HCT116 (cell line): Measurements from ENCODE around the gene PXMP4.

ENCODE experiments used
- CEBPB ChIP-seq: IDR thresholded peaks from 2 replicates; pipeline ENCODE4 v1.6.1; 2012; ENCODE audit warnings: low read depth
- EZH2phosphoT487 ChIP-seq: fragments of 200-600 bp; IDR thresholded peaks from 2 replicates; pipeline ENCODE4 v1.6.1; 2018; ENCODE audit warnings: antibody characterized with exemption, borderline replicate concordance
- POLR2A ChIP-seq: IDR thresholded peaks from 2 replicates; pipeline ENCODE4 v1.7.0; 2011; ENCODE audit warnings: borderline replicate concordance; ENCODE audit not compliant: insufficient read depth, insufficient read length; ENCODE audit errors: extremely low read depth
- TCF7L2 ChIP-seq: IDR thresholded peaks from 2 replicates; pipeline ENCODE4 v1.7.0; 2011; ENCODE audit warnings: borderline replicate concordance, inconsistent platforms; ENCODE audit not compliant: insufficient read depth, insufficient read length; ENCODE audit errors: extremely low read depth
- TF ChIP-seq, protein P1 (sequence below), 3 experiments: fragments of 200-600 bp in 1 of 3; sonication (generic) in 1 of 3; IDR thresholded peaks in 2 of 3; conservative IDR thresholded peaks in 1 of 3; 2 replicates each; pipeline ENCODE4 v1.5.1; 2012 to 2017; ENCODE audit warnings: low read depth in 2 of 3, low read length in 2 of 3, antibody characterized with exemption in 1 of 3, borderline replicate concordance in 1 of 3, control low read depth in 1 of 3, mild to moderate bottlenecking in 1 of 3, mixed read lengths in 1 of 3, mixed run types in 1 of 3, moderate library complexity in 1 of 3; ENCODE audit not compliant: insufficient read depth in 1 of 3
- TF ChIP-seq, protein P2 (sequence below): IDR thresholded peaks from 2 replicates; pipeline ENCODE4 v1.6.1; 2012

GRCh38 chr20:33702861-33703260, 17.2 kb downstream of the PXMP4 start:
- TF ChIP-seq, protein P1, sequence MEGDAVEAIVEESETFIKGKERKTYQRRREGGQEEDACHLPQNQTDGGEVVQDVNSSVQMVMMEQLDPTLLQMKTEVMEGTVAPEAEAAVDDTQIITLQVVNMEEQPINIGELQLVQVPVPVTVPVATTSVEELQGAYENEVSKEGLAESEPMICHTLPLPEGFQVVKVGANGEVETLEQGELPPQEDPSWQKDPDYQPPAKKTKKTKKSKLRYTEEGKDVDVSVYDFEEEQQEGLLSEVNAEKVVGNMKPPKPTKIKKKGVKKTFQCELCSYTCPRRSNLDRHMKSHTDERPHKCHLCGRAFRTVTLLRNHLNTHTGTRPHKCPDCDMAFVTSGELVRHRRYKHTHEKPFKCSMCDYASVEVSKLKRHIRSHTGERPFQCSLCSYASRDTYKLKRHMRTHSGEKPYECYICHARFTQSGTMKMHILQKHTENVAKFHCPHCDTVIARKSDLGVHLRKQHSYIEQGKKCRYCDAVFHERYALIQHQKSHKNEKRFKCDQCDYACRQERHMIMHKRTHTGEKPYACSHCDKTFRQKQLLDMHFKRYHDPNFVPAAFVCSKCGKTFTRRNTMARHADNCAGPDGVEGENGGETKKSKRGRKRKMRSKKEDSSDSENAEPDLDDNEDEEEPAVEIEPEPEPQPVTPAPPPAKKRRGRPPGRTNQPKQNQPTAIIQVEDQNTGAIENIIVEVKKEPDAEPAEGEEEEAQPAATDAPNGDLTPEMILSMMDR (IDR thresholded peaks at IDR 0.05 in 2 of 3, conservative IDR thresholded peaks at IDR 0.05 in 1 of 3; ENCODE audit: borderline replicate concordance in 1 of 3, insufficient read depth in 1 of 3, low read depth in 2 of 3, low read length in 2 of 3): no peak
- TF ChIP-seq CEBPB (no peak), TCF7L2 (no peak), EZH2phosphoT487 (no peak), POLR2A (no peak)
- TF ChIP-seq, protein P2, sequence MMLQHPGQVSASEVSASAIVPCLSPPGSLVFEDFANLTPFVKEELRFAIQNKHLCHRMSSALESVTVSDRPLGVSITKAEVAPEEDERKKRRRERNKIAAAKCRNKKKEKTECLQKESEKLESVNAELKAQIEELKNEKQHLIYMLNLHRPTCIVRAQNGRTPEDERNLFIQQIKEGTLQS: no peak
